ENCODE results near the gene ESRRG. TPM values are rescaled to one million over a fixed set of nuclear protein-coding genes. Genes with fewer than 3 reads are reported as not detected.

ESRRG gene
- total and polyA plus RNA-seq, 2 of the 8 experiments (the other 6 are each of a cell fraction or from before 2014, with no cell fraction given), result 0.59 to 1.4 TPM

- Histone ChIP-seq H2BK12ac (ENCODE audit: low read depth, low read length) (no peak overlapping the region), H4K8ac (ENCODE audit: extremely low read depth, insufficient read depth, low read length) (no peak overlapping the region), H3K23me2 (ENCODE audit: low read depth, low read length) (no peaks in the 10 kb centered on the region), H3K4me2 (ENCODE audit: insufficient read depth in 1 of 2, low read depth in 2 of 2, low read length in 2 of 2) (no peak overlapping the region), H3K27ac (ENCODE audit: low read depth, low read length) (no peak overlapping the region), H3K4me1 (replicated peaks in 1 of 4; ENCODE audit: control insufficient read depth in 3 of 4, insufficient read depth in 4 of 4, low read length in 3 of 4) (no peaks in the 10 kb centered on the region), H3K79me1 (ENCODE audit: low read depth, low read length) (no peaks in the 10 kb centered on the region), H4K5ac (ENCODE audit: insufficient read length, low read depth, low read length) (no peak overlapping the region), H4K91ac (replicated peaks; ENCODE audit: insufficient read length, low read length) (no peak overlapping the region), H3K18ac (ENCODE audit: extremely low read depth, low read length) (no peak overlapping the region), H4K20me1 (replicated peaks in 1 of 2; ENCODE audit: control insufficient read depth in 1 of 2, insufficient read depth in 2 of 2, low read length in 2 of 2) (no peaks in the 10 kb centered on the region), H2BK5ac (ENCODE audit: low read depth, low read length) (no peak overlapping the region), H3K14ac (ENCODE audit: insufficient read length) (no peak overlapping the region), H3K4me3 (ENCODE audit: extremely low read depth in 1 of 4, insufficient read depth in 2 of 4, low read depth in 3 of 4, low read length in 4 of 4) (no peak overlapping the region), H3K4ac (replicated peaks; ENCODE audit: insufficient read length, low read depth, low read length) (no peak overlapping the region), H2AFZ (ENCODE audit: low read length) (no peak overlapping the region), H2BK120ac (replicated peaks; ENCODE audit: low read depth, low read length) (no peak overlapping the region), H3K36me3 (ENCODE audit: control insufficient read depth in 2 of 4, insufficient read depth in 4 of 4, low read length in 3 of 4) (no peaks in the 10 kb centered on the region), H3K79me2 (ENCODE audit: control insufficient read depth in 1 of 2, insufficient read depth in 2 of 2, low read length in 2 of 2) (no peaks in the 10 kb centered on the region), H3K56ac (replicated peaks; ENCODE audit: insufficient read length, low read depth, low read length) (no peak overlapping the region), H3K9ac (replicated peaks in 1 of 4; ENCODE audit: extremely low read depth in 1 of 4, low read depth in 3 of 4, low read length in 3 of 4) (no peak overlapping the region), H3K23ac (ENCODE audit: insufficient read length) (no peak overlapping the region), H2BK20ac (ENCODE audit: low read length) (no peak overlapping the region), H3K9me3 (ENCODE audit: insufficient read depth in 2 of 2, low read depth in 1 of 2, low read length in 1 of 2) (no peaks in the 10 kb centered on the region), H2BK15ac (ENCODE audit: low read length) (no peak overlapping the region), H3K27me3 (replicated peaks in 1 of 4; ENCODE audit: control insufficient read depth in 3 of 4, extremely low read depth in 1 of 4, insufficient read depth in 3 of 4, low read length in 3 of 4) (no peaks in the 10 kb centered on the region), H2AK5ac (ENCODE audit: low read depth, low read length) (no peak overlapping the region)
- POLR2A ChIA-PET (ENCODE audit: partially characterized antibody), result no interaction called here
- DNase-seq (ENCODE audit: low read depth in 1 of 2, low spot score in 2 of 2), result no peak
- CTCF ChIA-PET (ENCODE audit: partially characterized antibody), result interaction anchor here (1.0 kb wide), 1 partner anchor 33 kb away, joined by 3 read pairs; no protein-coding TSS in a partner anchor
- 90% methylated on average over 4 of the region's 4 CpGs; no CpG with 5 or more reads in 1 of the 2 experiments for WGBS, 2 experiments (ENCODE audit: extremely low coverage in 1 of 2, insufficient coverage in 1 of 2, insufficient read length in 1 of 2, insufficient replicate concordance in 2 of 2, low coverage in 1 of 2, low lambda C conversion rate in 2 of 2, missing lambda C conversion rate in 1 of 2)
- no peak for FAIRE-seq
- no peak for TF ChIP-seq GABPA (IDR thresholded peaks at IDR 0.05; ENCODE audit: borderline replicate concordance, insufficient read depth, low read length)
- TF ChIP-seq PHF8 (conservative IDR thresholded peaks at IDR 0.05; ENCODE audit: low read depth, low read length), result no peak
- TF ChIP-seq RBBP5 (IDR thresholded peaks at IDR 0.05; ENCODE audit: borderline replicate concordance, low read depth, low read length), result no peak
- no peak for TF ChIP-seq POU5F1 (IDR thresholded peaks at IDR 0.05; ENCODE audit: low read depth, low read length)
- no peak for TF ChIP-seq SP4 (IDR thresholded peaks at IDR 0.05; ENCODE audit: low read length)
- TF ChIP-seq CBX8 (IDR thresholded peaks at IDR 0.05; ENCODE audit: borderline replicate concordance, low read depth, low read length), result no peak
- TF ChIP-seq, protein P1, sequence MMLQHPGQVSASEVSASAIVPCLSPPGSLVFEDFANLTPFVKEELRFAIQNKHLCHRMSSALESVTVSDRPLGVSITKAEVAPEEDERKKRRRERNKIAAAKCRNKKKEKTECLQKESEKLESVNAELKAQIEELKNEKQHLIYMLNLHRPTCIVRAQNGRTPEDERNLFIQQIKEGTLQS (IDR thresholded peaks at IDR 0.05; ENCODE audit: insufficient read depth, low read depth, low read length), result no peak
- TF ChIP-seq ZNF274 (IDR thresholded peaks at IDR 0.05; ENCODE audit: borderline replicate concordance, extremely low read depth, low read length), result no peak
- TF ChIP-seq EGR1 (IDR thresholded peaks at IDR 0.05; ENCODE audit: borderline replicate concordance, low read depth, low read length), result no peak
- TF ChIP-seq CEBPB (IDR thresholded peaks at IDR 0.05; ENCODE audit: low read depth, low read length), result no peak
- no peak for TF ChIP-seq RNF2 (IDR thresholded peaks at IDR 0.05; ENCODE audit: borderline replicate concordance, low read depth, low read length, missing control alignments, poor library complexity, severe bottlenecking)
- TF ChIP-seq TAF7 (optimal IDR thresholded peaks at IDR 0.05; ENCODE audit: borderline replicate concordance, low read depth, low read length), result no peak
- TF ChIP-seq MAFK (IDR thresholded peaks at IDR 0.05; ENCODE audit: low read depth, low read length), result no peak
- no peak for TF ChIP-seq NRF1 (IDR thresholded peaks at IDR 0.05; ENCODE audit: low read depth, low read length)
These were observed 106.8 kb downstream of the ESRRG start for GRCh38 chr1:216616425-216616824.

Data from H1 (cell line).